Bronchial epithelial cell (primary cell): ENCODE measurements around the gene PACS2. TPM values are rescaled to one million over a fixed set of nuclear protein-coding genes. Genes with fewer than 3 reads are reported as not detected.

ENCODE experiments used
- DNase-seq: peaks from one replicate; pipeline ENCODE4 v3.0.0-alpha.2; 2010; ENCODE audit warnings: low read depth
- FAIRE-seq: peaks from 2 replicates; lab custom pipeline; 2011; peaks lifted over from hg19 to GRCh38; lab: Jason Lieb, UNC
- H3K27me3 ChIP-seq: 2 replicates; pipeline ENCODE4 v1.5.1; 2011; ENCODE audit warnings: low read length; ENCODE audit not compliant: control insufficient read depth, insufficient read depth
- H3K36me3 ChIP-seq: 2 replicates; pipeline ENCODE4 v1.5.1; 2011; ENCODE audit warnings: low read length; ENCODE audit not compliant: control insufficient read depth, insufficient read depth
- H3K4me3 ChIP-seq: 2 replicates; pipeline ENCODE4 v1.5.1; 2011; ENCODE audit warnings: mild to moderate bottlenecking, low read depth, low read length, control low read depth
- CTCF ChIP-seq: IDR thresholded peaks from 2 replicates; pipeline ENCODE4 v1.5.1; 2011; ENCODE audit warnings: mild to moderate bottlenecking, moderate library complexity, low read length, control low read depth, inconsistent platforms; ENCODE audit not compliant: insufficient read depth, severe bottlenecking
- total RNA-seq: library from RNA; depleted of rRNA; stranded (reverse); fragments of >200 nt; gene quantifications from 2 replicates; pipeline ENCODE4 v1.2.1, GENCODE V29; 2014

Gene PACS2
- total RNA-seq, 1 donor from 2014 or later = 42.4 TPM

- no peaks in the 10 kb centered on the region for H3K27me3 ChIP-seq
- FAIRE-seq (no peak), DNase-seq (no peak)
- no peak overlapping the region for H3K4me3 ChIP-seq
- peaks cover 5% of the 10 kb centered on the region for H3K36me3 ChIP-seq
- TF ChIP-seq CTCF = no peak
These were observed 52.0 kb downstream of the PACS2 start for GRCh38 chr14:105366386-105367074.

GRCh38 chr14:105367116-105368031, 52.8 kb downstream of the PACS2 start:
- Histone ChIP-seq H3K36me3 (peaks cover 5% of the 10 kb centered on the region), H3K4me3 (no peak overlapping the region), H3K27me3 (no peaks in the 10 kb centered on the region)
- TF ChIP-seq CTCF = no peak
- DNase-seq (no peak), FAIRE-seq (no peak)

GRCh38 chr14:105368032-105368417, 53.5 kb downstream of the PACS2 start:
- no peak for TF ChIP-seq CTCF
- FAIRE-seq = no peak
- DNase-seq = no peak
- Histone ChIP-seq H3K27me3 (no peaks in the 10 kb centered on the region), H3K4me3 (no peak overlapping the region), H3K36me3 (peaks cover 5% of the 10 kb centered on the region)

- TF ChIP-seq CTCF = no peak
- Histone ChIP-seq H3K36me3 (peaks cover 5% of the 10 kb centered on the region), H3K27me3 (no peaks in the 10 kb centered on the region), H3K4me3 (no peak overlapping the region)
- FAIRE-seq (no peak), DNase-seq (no peak)
These were observed 53.9 kb downstream of the PACS2 start for GRCh38 chr14:105368426-105368825.

- TF ChIP-seq CTCF = no peak
- Histone ChIP-seq H3K4me3 (no peak overlapping the region), H3K27me3 (no peaks in the 10 kb centered on the region), H3K36me3 (peaks cover 5% of the 10 kb centered on the region)
- DNase-seq (no peak), FAIRE-seq (no peak)
These were observed 54.5 kb downstream of the PACS2 start for GRCh38 chr14:105368910-105369652.
